Measurements from ENCODE around the gene ITGB8.

DNA sequence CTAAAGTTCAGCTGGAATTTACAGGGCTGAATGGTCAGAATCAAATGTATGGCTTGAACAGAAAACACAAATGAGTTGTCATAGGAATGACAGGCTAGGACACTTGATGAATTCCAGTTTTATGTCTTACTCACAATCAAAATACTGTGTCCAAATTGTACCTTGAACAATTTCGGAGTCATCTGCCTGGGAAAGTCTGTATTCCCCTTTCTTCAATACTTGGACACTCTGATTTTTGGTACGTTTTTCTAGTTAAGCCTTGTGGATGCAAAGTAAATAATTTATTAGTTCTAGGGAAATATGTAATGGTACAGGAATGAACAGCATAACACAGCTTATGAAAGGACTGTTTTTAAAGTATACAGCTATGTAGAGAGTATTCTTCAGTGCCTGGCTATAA, 100.4 kb downstream of the ITGB8 start:
- TF ChIP-seq, protein P1, sequence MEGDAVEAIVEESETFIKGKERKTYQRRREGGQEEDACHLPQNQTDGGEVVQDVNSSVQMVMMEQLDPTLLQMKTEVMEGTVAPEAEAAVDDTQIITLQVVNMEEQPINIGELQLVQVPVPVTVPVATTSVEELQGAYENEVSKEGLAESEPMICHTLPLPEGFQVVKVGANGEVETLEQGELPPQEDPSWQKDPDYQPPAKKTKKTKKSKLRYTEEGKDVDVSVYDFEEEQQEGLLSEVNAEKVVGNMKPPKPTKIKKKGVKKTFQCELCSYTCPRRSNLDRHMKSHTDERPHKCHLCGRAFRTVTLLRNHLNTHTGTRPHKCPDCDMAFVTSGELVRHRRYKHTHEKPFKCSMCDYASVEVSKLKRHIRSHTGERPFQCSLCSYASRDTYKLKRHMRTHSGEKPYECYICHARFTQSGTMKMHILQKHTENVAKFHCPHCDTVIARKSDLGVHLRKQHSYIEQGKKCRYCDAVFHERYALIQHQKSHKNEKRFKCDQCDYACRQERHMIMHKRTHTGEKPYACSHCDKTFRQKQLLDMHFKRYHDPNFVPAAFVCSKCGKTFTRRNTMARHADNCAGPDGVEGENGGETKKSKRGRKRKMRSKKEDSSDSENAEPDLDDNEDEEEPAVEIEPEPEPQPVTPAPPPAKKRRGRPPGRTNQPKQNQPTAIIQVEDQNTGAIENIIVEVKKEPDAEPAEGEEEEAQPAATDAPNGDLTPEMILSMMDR (IDR thresholded peaks at IDR 0.05): no peak
- TF ChIP-seq POLR2AphosphoS5 (IDR thresholded peaks at IDR 0.05): no peak
- no peak for TF ChIP-seq POLR2A (IDR thresholded peaks at IDR 0.05)

Data from suprapubic skin (tissue), 4 donors.